ENCODE measurements around the gene ZNF540. TPM values are rescaled to one million over a fixed set of nuclear protein-coding genes. Genes with fewer than 3 reads are reported as not detected.
A peak's percentile ranks its signal among the peaks of the same experiment; 100 is the strongest.

The ZNF540 gene
- 0.41 TPM for polyA plus RNA-seq (2013, experiment 1 of 2)
- 0.20 TPM for polyA plus RNA-seq (2013, experiment 2 of 2)

DNA sequence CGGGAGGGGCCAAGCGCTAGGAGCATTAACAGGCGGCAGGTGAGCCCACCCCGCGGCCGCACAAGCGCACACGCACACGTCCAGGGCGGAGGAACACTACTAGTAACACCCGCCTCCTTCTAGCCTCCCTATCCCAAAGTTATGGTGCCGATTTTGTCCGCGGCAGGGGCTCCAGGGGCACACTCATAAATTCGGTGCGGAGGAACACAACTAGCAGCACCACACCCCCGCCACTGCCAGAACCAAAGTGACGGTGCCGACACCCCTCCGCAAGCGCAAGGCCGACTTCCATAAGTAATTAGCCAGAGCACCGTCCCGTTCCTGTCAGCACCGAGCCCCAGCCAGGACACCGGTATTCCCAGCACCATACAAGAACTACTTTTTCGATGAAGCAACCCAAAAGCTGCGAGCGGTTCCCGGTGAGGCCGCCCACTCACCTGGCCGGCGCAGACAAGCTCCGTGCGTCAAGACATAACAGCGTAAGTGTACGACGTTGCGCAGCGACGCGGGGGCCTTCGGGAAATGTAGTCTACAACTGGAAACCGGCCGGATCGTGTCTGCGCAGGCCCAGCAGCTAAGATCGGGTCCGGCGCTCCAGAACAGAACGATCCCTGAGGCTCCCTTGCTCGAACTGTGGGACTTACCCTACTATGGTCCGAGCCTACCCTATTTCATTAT is at the start of gene ZNF540, which contains the start of gene ZNF571:
ZNF540 (plus strand) TSS at position 573 of the 678 bp plus-strand sequence. CDS start 3,572 bp downstream, outside the sequence.
ZNF571 (minus strand) TSS at position 489 of the 678 bp plus-strand sequence. CDS start 8,116 bp downstream, outside the sequence.
- Histone ChIP-seq H3K4me3 (ENCODE audit: extremely low read depth, insufficient read depth, low read length, poor library complexity, severe bottlenecking) (peak within 1 kb of the TSS; percentile 77), H3K4me1 (ENCODE audit: control insufficient read depth, insufficient read depth, low read length, poor library complexity, severe bottlenecking) (no peaks in the 10 kb centered on the region), H3K36me3 (ENCODE audit: control insufficient read depth, insufficient read depth, low read length) (no peaks in the 10 kb centered on the region), H3K9me3 (ENCODE audit: control insufficient read depth, low read length) (peaks cover 14% of the 10 kb centered on the region), H3K27ac (ENCODE audit: low read depth, low read length, severe bottlenecking) (peak within 1 kb of the TSS; percentile 25)
- WGBS, 2 experiments (ENCODE audit: insufficient coverage in 2 of 2) = 0% methylated on average over 44 to 53 of the region's 53 CpGs

DNA sequence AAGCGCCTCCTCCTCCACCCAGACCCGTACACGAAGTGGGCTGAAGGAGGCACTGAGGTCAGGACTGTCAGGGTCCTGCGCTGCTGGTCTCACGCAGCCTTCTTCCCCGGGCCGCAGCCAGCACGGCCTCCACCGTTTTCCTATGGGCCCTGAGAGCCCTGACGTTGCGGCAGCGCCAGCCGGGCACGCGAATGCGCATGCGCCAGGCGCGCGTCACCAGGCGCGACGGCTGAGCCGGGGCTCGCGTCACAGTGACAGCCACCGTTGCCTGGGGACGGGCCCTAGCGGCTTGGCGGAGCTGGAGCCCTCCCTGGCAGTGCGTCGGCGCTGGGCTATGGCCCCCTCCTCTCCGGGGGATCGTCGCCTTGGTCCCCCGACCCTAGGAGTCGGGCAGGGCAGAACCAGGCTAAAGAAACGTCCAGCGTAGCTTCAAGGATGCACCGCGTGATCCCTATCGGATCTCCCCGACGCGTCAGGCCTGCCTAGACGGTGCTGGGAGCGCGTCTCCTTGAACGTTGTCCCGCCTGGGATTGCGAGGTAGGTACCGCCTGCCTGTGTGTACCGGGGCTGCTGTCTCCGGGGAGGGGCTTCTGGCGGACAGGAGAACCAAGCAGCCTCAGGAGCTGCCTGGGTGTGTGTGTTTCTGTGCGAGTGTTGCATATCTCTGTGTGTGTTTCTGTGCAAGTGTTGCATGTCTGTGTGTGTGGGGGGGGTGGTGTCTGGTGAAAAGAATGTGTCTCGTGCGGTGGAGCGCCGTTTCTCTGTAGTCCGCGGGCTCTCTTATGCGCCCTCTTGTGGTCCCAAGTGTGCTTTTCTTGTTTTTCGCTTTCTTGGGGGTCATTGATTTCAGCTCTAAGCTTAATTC is 43.3 kb upstream of the ZNF540 start:
- 71 to 79% methylated on average over 51 to 63 of the region's 65 CpGs for WGBS, 2 experiments (ENCODE audit: insufficient coverage in 2 of 2)
- no peaks in the 10 kb centered on the region for H3K36me3 ChIP-seq (ENCODE audit: control insufficient read depth, insufficient read depth, low read length)
- H3K4me3 ChIP-seq (ENCODE audit: extremely low read depth, insufficient read depth, low read length, poor library complexity, severe bottlenecking) = no peak overlapping the region
- H3K4me1 ChIP-seq (ENCODE audit: control insufficient read depth, insufficient read depth, low read length, poor library complexity, severe bottlenecking) = no peaks in the 10 kb centered on the region
- H3K9me3 ChIP-seq (ENCODE audit: control insufficient read depth, low read length) = peaks cover 67% of the 10 kb centered on the region
- H3K27ac ChIP-seq (ENCODE audit: low read depth, low read length, severe bottlenecking) = no peak overlapping the region

- no peak overlapping the region for H3K4me3 ChIP-seq (ENCODE audit: extremely low read depth, insufficient read depth, low read length, poor library complexity, severe bottlenecking)
- no CpG with 5 or more reads among the region's 3 CpGs for WGBS, 2 experiments (ENCODE audit: insufficient coverage in 2 of 2)
- H3K27ac ChIP-seq (ENCODE audit: low read depth, low read length, severe bottlenecking) = no peak overlapping the region
- H3K4me1 ChIP-seq (ENCODE audit: control insufficient read depth, insufficient read depth, low read length, poor library complexity, severe bottlenecking) = no peaks in the 10 kb centered on the region
- H3K9me3 ChIP-seq (ENCODE audit: control insufficient read depth, low read length) = peaks cover 85% of the 10 kb centered on the region
- peaks cover 18% of the 10 kb centered on the region for H3K36me3 ChIP-seq (ENCODE audit: control insufficient read depth, insufficient read depth, low read length)
Measured at GRCh38 chr19:37563518-37563917, 31.2 kb upstream of the ZNF540 start.

- Histone ChIP-seq H3K27ac (ENCODE audit: low read depth, low read length, severe bottlenecking) (no peak overlapping the region), H3K4me3 (ENCODE audit: extremely low read depth, insufficient read depth, low read length, poor library complexity, severe bottlenecking) (no peak overlapping the region)
Measured at GRCh38 chr19:37564624-37565369, 29.9 kb upstream of the ZNF540 start.

DNA sequence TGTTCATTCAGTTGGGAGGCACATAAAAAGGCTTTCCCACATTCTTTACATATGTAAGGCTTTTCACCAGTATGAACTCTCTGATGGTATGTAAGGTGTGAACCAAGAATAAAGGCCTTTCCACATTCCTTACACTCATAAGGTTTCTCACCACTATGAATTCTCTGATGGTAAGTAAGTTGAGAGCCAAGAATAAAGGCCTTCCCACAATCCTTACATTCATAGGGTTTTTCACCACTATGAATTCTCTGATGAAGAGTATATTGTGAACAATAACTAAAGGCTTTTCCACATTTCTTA is 29.4 kb upstream of the ZNF540 start:
- no peak overlapping the region for H3K4me3 ChIP-seq (ENCODE audit: extremely low read depth, insufficient read depth, low read length, poor library complexity, severe bottlenecking)
- H3K9me3 ChIP-seq (ENCODE audit: control insufficient read depth, low read length) = peaks cover 80% of the 10 kb centered on the region

More at GRCh38 chr19:37564624-37565369, 29.9 kb upstream of the ZNF540 start:
- WGBS, 2 experiments (ENCODE audit: insufficient coverage in 2 of 2) = 66 to 70% methylated on average over 2 to 3 of the region's 7 CpGs
- peaks cover 78% of the 10 kb centered on the region for H3K9me3 ChIP-seq (ENCODE audit: control insufficient read depth, low read length)
- no peaks in the 10 kb centered on the region for H3K4me1 ChIP-seq (ENCODE audit: control insufficient read depth, insufficient read depth, low read length, poor library complexity, severe bottlenecking)
- peaks cover 18% of the 10 kb centered on the region for H3K36me3 ChIP-seq (ENCODE audit: control insufficient read depth, insufficient read depth, low read length)

DNA sequence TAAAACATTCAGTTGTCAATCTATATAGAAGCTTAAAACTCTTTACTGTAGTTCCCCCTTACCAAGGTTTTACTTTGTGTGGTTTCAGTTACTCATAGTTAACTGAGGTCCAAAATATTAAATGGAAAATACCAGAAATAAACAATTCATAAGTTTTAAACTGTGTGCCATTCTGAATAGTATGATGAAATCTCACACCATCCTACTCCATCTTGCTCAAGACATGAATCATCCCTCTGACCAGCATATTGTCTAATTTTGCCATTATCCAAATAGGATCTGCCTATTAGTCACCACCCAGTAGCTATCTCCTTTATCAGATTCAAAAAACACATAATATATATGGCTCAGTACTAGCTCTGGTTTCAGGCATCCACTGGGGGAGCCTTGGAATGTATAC is 22.5 kb upstream of the ZNF540 start:
- Histone ChIP-seq H3K9me3 (ENCODE audit: control insufficient read depth, low read length) (peaks cover 35% of the 10 kb centered on the region), H3K4me1 (ENCODE audit: control insufficient read depth, insufficient read depth, low read length, poor library complexity, severe bottlenecking) (no peaks in the 10 kb centered on the region), H3K4me3 (ENCODE audit: extremely low read depth, insufficient read depth, low read length, poor library complexity, severe bottlenecking) (no peak overlapping the region), H3K36me3 (ENCODE audit: control insufficient read depth, insufficient read depth, low read length) (no peaks in the 10 kb centered on the region), H3K27ac (ENCODE audit: low read depth, low read length, severe bottlenecking) (no peak overlapping the region)

More for the DNA sequence above, 29.4 kb upstream of the ZNF540 start:
- Histone ChIP-seq H3K4me1 (ENCODE audit: control insufficient read depth, insufficient read depth, low read length, poor library complexity, severe bottlenecking) (no peaks in the 10 kb centered on the region), H3K36me3 (ENCODE audit: control insufficient read depth, insufficient read depth, low read length) (peaks cover 18% of the 10 kb centered on the region), H3K27ac (ENCODE audit: low read depth, low read length, severe bottlenecking) (no peak overlapping the region)

DNA sequence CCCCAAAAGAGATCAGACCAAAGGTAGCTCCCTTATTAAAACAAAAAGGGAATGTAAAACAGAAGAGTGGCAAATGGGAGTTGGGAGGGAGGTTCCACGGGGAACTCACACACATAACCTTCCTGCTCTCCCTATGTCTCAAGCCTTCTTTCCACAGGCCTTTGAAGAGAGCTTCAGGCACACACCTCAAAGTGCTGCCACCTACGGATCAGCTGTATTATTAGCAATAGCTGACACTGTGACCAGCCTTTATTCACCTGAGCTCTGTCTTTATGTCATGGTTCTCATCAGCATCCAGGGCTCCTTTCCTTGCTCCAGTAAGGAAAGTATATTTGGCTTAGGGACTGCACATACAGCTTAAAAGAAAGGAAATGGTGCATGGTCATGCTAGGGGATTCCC is 11.3 kb upstream of the ZNF540 start:
- Histone ChIP-seq H3K36me3 (ENCODE audit: control insufficient read depth, insufficient read depth, low read length) (peaks cover 27% of the 10 kb centered on the region), H3K4me1 (ENCODE audit: control insufficient read depth, insufficient read depth, low read length, poor library complexity, severe bottlenecking) (no peaks in the 10 kb centered on the region), H3K9me3 (ENCODE audit: control insufficient read depth, low read length) (peaks cover 44% of the 10 kb centered on the region), H3K27ac (ENCODE audit: low read depth, low read length, severe bottlenecking) (no peak overlapping the region), H3K4me3 (ENCODE audit: extremely low read depth, insufficient read depth, low read length, poor library complexity, severe bottlenecking) (no peak overlapping the region)
- WGBS, 2 experiments (ENCODE audit: insufficient coverage in 2 of 2) = 75 to 100% methylated on average over 1 of the region's 2 CpGs

DNA sequence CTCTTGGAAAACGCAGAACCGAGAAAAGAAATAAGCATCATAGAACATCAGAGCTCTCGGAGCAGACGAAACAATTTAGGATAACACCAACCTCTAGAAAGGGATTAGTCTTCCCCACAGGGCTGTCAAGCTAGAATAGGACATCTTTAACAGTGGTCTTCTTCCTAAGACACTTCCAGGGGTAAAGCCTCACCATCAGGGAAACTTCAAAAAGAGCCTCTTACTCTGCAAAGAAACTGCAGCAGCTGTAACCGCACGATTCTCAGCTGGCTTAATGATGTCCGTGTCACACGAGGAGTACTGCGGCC is 726 bp upstream of the ZNF540 start:
- H3K4me1 ChIP-seq (ENCODE audit: control insufficient read depth, insufficient read depth, low read length, poor library complexity, severe bottlenecking) = no peaks in the 10 kb centered on the region

GRCh38 chr19:37594982-37595382 is 306 bp downstream of the ZNF540 start:
- Histone ChIP-seq H3K9me3 (ENCODE audit: control insufficient read depth, low read length) (peaks cover 14% of the 10 kb centered on the region), H3K4me3 (ENCODE audit: extremely low read depth, insufficient read depth, low read length, poor library complexity, severe bottlenecking) (peak overlapping the region; percentile 77), H3K4me1 (ENCODE audit: control insufficient read depth, insufficient read depth, low read length, poor library complexity, severe bottlenecking) (no peaks in the 10 kb centered on the region), H3K27ac (ENCODE audit: low read depth, low read length, severe bottlenecking) (peak overlapping the region; percentile 25), H3K36me3 (ENCODE audit: control insufficient read depth, insufficient read depth, low read length) (no peaks in the 10 kb centered on the region)
- 10 to 19% methylated on average over 6 to 17 of the region's 20 CpGs for WGBS, 2 experiments (ENCODE audit: insufficient coverage in 2 of 2)

More for the DNA sequence above, 726 bp upstream of the ZNF540 start:
- WGBS, 2 experiments (ENCODE audit: insufficient coverage in 2 of 2) = 33 to 36% methylated on average over 8 to 9 of the region's 9 CpGs
- Histone ChIP-seq H3K27ac (ENCODE audit: low read depth, low read length, severe bottlenecking) (no peak overlapping the region), H3K4me3 (ENCODE audit: extremely low read depth, insufficient read depth, low read length, poor library complexity, severe bottlenecking) (peak overlapping the region; percentile 77), H3K9me3 (ENCODE audit: control insufficient read depth, low read length) (peaks cover 14% of the 10 kb centered on the region), H3K36me3 (ENCODE audit: control insufficient read depth, insufficient read depth, low read length) (no peaks in the 10 kb centered on the region)

DNA sequence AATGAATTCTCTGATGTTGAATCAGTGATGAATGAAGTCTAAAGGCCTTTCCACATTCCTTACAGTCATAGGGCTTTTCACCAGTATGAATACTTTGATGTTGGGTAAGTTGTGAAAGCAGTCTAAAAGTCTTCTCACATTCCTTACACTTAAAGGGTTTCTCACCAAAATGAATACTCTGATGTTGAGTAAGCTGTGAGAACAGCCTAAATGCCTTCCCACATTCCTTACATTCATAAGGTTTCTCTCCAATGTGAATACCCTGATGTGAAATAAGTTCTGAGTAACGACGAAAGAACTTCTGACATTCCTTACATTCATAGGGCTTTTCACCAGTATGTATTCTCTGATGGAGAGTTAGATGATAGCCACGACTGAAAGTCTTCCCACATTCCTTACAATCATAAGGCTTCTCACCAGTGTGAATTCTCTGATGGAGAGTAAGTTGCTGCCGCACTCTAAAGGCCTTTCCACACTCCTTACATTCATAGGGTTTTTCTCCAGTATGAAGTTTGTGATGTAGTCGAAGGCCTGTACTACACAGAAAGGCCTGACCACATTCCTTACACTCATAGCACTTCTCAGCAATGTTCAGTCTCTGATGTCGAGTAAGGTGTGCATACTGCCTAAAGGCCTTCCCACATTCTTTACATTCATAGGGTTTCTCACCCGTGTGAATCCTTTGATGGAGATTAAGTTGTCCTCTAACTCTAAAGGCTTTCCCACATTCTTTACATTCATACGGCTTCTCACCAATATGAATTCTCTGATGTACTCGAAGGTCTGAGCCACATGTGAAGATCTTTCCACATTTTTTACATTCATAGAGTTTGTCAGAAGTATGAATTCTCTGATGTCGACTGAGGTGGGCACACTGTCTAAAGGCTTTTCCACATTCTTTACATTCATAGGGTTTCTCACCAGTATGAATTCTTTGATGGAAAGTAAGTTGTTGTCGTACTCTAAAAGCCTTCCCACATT is 40.7 kb downstream of the ZNF540 start:
- Histone ChIP-seq H3K4me3 (ENCODE audit: extremely low read depth, insufficient read depth, low read length, poor library complexity, severe bottlenecking) (no peak overlapping the region), H3K27ac (ENCODE audit: low read depth, low read length, severe bottlenecking) (no peak overlapping the region), H3K9me3 (ENCODE audit: control insufficient read depth, low read length) (peaks cover 61% of the 10 kb centered on the region), H3K4me1 (ENCODE audit: control insufficient read depth, insufficient read depth, low read length, poor library complexity, severe bottlenecking) (no peaks in the 10 kb centered on the region), H3K36me3 (ENCODE audit: control insufficient read depth, insufficient read depth, low read length) (peaks cover 54% of the 10 kb centered on the region)
- WGBS, 2 experiments (ENCODE audit: insufficient coverage in 2 of 2) = 80 to 94% methylated on average over 2 of the region's 11 CpGs
